Left lung (tissue), 10 donors: ENCODE measurements around the gene SOCS3. TPM values are rescaled to one million over a fixed set of nuclear protein-coding genes. Genes with fewer than 3 reads are reported as not detected.

Source experiments
- ATAC-seq: fragments of 200-7000 bp; cut with Tn5 transposase; one replicate; pipeline ENCODE4 v1.9.1; 2020; ENCODE audit warnings: moderate library complexity
- DNase-seq, 4 donors: peaks; one replicate each; pipeline ENCODE4 v3.0.0-alpha.2; 2013 to 2020
- H3K27ac ChIP-seq, 2 donors: fragments of 200-600 bp; sonication (generic) in 1 of 2; one replicate each; pipeline versions ENCODE4 v1.5.0 to v1.8.0; 2020 to 2021
- H3K27me3 ChIP-seq, 2 donors: fragments of 200-600 bp; sonication (generic) in 1 of 2; one replicate each; pipeline versions ENCODE4 v1.5.0 to v1.8.0; 2020 to 2021
- H3K36me3 ChIP-seq, 2 donors: fragments of 200-600 bp; sonication (generic) in 1 of 2; one replicate each; pipeline versions ENCODE4 v1.5.0 to v1.8.0; 2020 to 2021
- H3K4me1 ChIP-seq, 2 donors: fragments of 200-600 bp; one replicate each; pipeline ENCODE4 v1.8.0; 2021
- H3K4me3 ChIP-seq, 2 donors: fragments of 200-600 bp; sonication (generic) in 1 of 2; one replicate each; pipeline versions ENCODE4 v1.5.0 to v1.8.0; 2020 to 2021; ENCODE audit warnings: mild to moderate bottlenecking in 1 of 2
- H3K9me3 ChIP-seq, 2 donors: fragments of 200-600 bp; sonication (generic) in 1 of 2; one replicate each; pipeline versions ENCODE4 v1.5.0 to v1.8.0; 2020 to 2021
- intact Hi-C, 2 donors: fragments of 100-400 bp; cut with DNase I; formaldehyde crosslinking; loops; one replicate each; pipeline versions ENCODE4 v1.11.2 to v1.14.2; 2022
- polyA plus RNA-seq, 6 donors: library from polyadenylated mRNA; unstranded; fragments of 120-200 nt; gene quantifications; one replicate each; pipeline ENCODE4 v1.2.1, GENCODE V29; 2013; ENCODE audit not compliant: insufficient read length in 6 of 6
- total RNA-seq, 2 donors: library from RNA; stranded (reverse); fragmentation: NEBNext Ultra II Directional; extraction: Animal tissue kit (Norgen Biotek cat#: 25700); gene quantifications; one replicate each; pipeline ENCODE4 v1.2.1, GENCODE V29; 2021
- TF ChIP-seq, protein P1 (sequence below), 2 donors: fragments of 200-600 bp; sonication (generic) in 1 of 2; IDR thresholded peaks; one replicate each; pipeline versions ENCODE4 v1.5.0 to v1.8.0; 2021; ENCODE audit warnings: antibody characterized with exemption in 2 of 2
- donor health status: DM: no; HTN: yes; CAD: no.
- donor health status: DM: no; HTN: no; CAD: no.

Gene SOCS3
- total and polyA plus RNA-seq, 8 donors = 4.7 to 118 (median 40.7) TPM

DNA sequence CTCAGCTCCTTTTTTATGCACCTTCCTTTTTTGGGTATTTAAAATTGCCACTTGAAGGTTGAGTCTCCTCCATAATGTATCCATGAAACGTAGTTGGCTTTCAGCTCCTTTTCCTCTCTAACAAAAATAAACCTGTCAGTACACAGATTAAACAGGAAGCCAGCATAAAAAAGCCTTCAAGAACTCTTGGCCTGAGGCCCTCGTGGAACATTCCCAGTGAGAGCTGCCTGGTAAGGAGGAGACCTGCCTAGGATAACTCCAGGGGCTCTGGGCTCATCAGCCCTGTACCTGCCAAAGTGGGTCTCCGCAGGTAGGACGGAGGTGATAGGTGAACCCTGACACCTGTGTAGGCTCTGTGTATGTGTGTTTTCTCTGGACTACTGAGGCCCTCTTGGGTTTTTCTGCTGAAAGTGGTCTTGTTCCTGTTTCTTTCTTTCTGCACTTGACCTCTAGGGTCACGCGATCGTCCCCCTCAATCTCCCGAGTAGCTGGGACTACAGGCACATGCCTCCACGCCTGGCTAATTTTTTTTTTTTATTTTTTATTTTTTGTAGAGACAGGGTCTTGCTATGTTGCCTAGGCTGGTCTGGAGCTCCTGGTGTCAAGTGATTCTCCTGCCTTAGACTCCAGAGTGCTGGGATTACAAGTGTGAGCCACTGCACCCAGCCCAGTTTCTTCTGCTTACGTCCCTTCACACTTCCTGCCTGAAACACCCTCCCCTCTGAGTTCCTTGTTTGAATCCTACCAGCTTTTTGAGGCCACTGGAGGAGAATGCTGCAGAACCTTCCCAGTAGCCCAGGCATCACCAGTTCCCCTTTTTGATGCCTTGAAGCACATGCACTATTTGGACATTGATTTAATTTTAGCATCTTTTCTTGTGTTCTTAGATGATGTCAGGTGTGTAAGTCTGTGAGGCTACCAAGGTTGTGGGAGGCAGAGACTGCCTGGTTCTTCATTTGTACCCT, 28.4 kb upstream of the SOCS3 start:
- Histone ChIP-seq H3K27me3 (no peaks in the 10 kb centered on the region), H3K4me3 (no peak overlapping the region), H3K27ac (peak overlapping the region; percentile 91 to 99), H3K4me1 (peaks cover 59 to 98% of the 10 kb centered on the region in 2 donors), H3K9me3 (no peaks in the 10 kb centered on the region), H3K36me3 (peaks cover 0 to 28% of the 10 kb centered on the region in 2 donors)
- intact Hi-C loops = no loop called here
- DNase-seq (peak in 2 of 4 donors; percentile 32 to 68), ATAC-seq (peak; percentile 53)
- TF ChIP-seq, protein P1, sequence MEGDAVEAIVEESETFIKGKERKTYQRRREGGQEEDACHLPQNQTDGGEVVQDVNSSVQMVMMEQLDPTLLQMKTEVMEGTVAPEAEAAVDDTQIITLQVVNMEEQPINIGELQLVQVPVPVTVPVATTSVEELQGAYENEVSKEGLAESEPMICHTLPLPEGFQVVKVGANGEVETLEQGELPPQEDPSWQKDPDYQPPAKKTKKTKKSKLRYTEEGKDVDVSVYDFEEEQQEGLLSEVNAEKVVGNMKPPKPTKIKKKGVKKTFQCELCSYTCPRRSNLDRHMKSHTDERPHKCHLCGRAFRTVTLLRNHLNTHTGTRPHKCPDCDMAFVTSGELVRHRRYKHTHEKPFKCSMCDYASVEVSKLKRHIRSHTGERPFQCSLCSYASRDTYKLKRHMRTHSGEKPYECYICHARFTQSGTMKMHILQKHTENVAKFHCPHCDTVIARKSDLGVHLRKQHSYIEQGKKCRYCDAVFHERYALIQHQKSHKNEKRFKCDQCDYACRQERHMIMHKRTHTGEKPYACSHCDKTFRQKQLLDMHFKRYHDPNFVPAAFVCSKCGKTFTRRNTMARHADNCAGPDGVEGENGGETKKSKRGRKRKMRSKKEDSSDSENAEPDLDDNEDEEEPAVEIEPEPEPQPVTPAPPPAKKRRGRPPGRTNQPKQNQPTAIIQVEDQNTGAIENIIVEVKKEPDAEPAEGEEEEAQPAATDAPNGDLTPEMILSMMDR (IDR thresholded peaks at IDR 0.05) = no peak

DNA sequence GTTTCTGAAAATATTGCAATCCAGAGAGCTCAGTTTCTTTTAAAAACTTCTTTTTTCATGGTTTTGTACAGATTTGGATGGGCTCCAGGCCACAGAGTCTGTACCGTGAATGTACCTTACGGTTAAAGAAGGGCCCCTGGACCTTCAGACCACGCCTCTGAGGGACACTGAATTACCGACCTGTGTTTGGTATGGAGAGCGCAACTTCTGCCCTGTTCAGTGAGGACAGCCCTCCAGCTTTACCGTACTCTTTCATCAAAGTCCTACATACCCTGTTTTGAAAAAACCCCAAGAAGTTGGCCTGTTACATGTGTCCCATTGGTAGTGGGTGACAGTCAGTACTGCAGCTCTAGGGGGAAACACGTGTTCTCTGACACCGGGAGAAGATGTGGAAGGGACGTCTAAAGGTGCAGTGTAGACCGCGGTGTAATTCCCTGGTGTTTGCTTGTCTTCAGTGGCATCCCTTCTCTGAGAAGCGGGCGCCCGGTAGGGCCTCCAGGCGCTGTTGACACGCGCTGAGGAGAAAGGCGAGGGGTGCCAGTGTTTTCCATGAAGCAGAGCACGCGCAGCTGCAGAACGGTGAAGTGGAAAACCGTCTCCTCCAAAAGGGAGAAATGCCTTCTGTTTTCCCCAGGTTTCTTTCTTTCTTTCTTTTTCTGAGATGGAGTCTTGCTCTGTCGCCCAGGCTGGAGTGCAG, 24.8 kb upstream of the SOCS3 start:
- peaks cover 0 to 10% of the 10 kb centered on the region in 2 donors for H3K36me3 ChIP-seq
- no peaks in the 10 kb centered on the region for H3K27me3 ChIP-seq
- peak overlapping the region; percentile 91 to 99 for H3K27ac ChIP-seq
- peaks cover 74 to 100% of the 10 kb centered on the region in 2 donors for H3K4me1 ChIP-seq
- H3K4me3 ChIP-seq = peak overlapping the region in 1 of 2 donors; percentile 16
- no peaks in the 10 kb centered on the region for H3K9me3 ChIP-seq
- ATAC-seq = no peak
- intact Hi-C loops = no loop called here
- DNase-seq = peak in 1 of 4 donors; percentile 72
- TF ChIP-seq, protein P1 (IDR thresholded peaks at IDR 0.05) = no peak

DNA sequence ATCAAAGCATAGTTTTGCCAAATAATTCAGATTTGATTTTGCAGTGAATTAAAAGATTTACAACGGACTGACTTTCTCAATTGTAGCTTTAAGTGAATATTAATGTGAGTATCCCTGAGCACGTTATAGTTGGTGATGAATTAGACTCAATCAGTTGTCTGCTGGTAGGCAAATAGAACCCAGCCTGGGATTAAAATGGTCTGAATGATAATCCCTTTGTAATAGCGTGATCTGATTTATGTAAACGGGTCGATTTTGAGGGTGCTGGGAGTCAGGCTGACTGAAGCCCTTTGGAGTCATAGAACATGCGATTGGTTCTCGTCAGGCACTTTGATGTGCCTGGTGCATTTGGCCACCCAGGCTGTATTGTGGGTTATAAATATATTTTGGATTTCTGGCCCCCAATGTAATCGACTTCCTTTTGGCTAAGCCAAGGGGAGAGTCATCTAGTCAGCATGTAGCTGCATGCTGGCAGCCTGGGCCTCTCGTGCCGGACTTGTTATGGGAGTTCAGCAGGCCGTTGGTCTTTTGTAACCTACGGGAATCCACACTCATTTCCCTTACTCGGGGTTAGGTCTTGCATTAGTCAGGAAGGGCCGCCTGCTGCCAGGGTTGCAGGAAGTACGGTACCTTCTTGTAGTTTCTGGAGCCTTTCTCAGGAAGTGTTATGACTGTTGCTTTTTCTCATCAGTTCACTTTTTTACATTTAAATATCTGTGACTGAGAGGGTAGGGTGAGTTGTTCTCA, 24.0 kb upstream of the SOCS3 start:
- no peaks in the 10 kb centered on the region for H3K27me3 ChIP-seq
- intact Hi-C loops = no loop called here
- peaks cover 0 to 10% of the 10 kb centered on the region in 2 donors for H3K36me3 ChIP-seq
- peak; percentile 71 for ATAC-seq
- H3K9me3 ChIP-seq = no peaks in the 10 kb centered on the region
- peak overlapping the region in 1 of 2 donors; percentile 12 for H3K4me3 ChIP-seq
- H3K27ac ChIP-seq = peak overlapping the region; percentile 91 to 99
- TF ChIP-seq, protein P1 (IDR thresholded peaks at IDR 0.05) = no peak
- H3K4me1 ChIP-seq = peaks cover 79 to 98% of the 10 kb centered on the region in 2 donors
- peak in 2 of 4 donors; percentile 90 to 94 for DNase-seq

GRCh38 chr17:78381601-78382232, 21.8 kb upstream of the SOCS3 start:
- no peaks in the 10 kb centered on the region for H3K9me3 ChIP-seq
- intact Hi-C loops = no loop called here
- H3K27ac ChIP-seq = peak overlapping the region; percentile 94 to 99
- peak overlapping the region in 1 of 2 donors; percentile 97 for H3K4me3 ChIP-seq
- TF ChIP-seq, protein P1 (IDR thresholded peaks at IDR 0.05) = no peak
- peak; percentile 3 for ATAC-seq
- H3K27me3 ChIP-seq = no peaks in the 10 kb centered on the region
- peak in 1 of 4 donors; percentile 5 for DNase-seq
- H3K36me3 ChIP-seq = peaks cover 0 to 10% of the 10 kb centered on the region in 2 donors
- H3K4me1 ChIP-seq = peaks cover 71 to 90% of the 10 kb centered on the region in 2 donors
